Esophagus squamous epithelium (tissue), 4 donors: Measurements from ENCODE around the gene CLOCK.

Experiments
- CTCF ChIP-seq, 6 experiments: fragments of 450-650 bp in 4 of 6; fragments of 200-600 bp in 2 of 6; sonication (generic) in 2 of 6; IDR thresholded peaks; one replicate each; pipeline ENCODE4 v1.5.1; 2016 to 2019; ENCODE audit warnings: antibody characterized with exemption in 6 of 6, mild to moderate bottlenecking in 4 of 6, moderate library complexity in 4 of 6
- POLR2A ChIP-seq, 4 donors: fragments of 450-650 bp; IDR thresholded peaks; one replicate each; pipeline ENCODE4 v1.6.1; 2017; ENCODE audit warnings: antibody characterized with exemption in 4 of 4, mild to moderate bottlenecking in 4 of 4, moderate library complexity in 3 of 4

- TF ChIP-seq CTCF (IDR thresholded peaks at IDR 0.05) (no peak), POLR2A (IDR thresholded peaks at IDR 0.05) (no peak)
Measured at GRCh38 chr4:55539658-55540057, 7.1 kb downstream of the CLOCK start.
